CD4-positive, alpha-beta T cell treated with Interleukin-6 for 4 hours (primary cell): Measurements from ENCODE around the gene GFPT1.
A peak's percentile ranks its signal among the peaks of the same experiment; 100 is the strongest.
"Not testable (repeated sequence)": the region's sequence is repeated elsewhere in the genome, so short reads cannot be mapped to it uniquely, and the experiment has no call there.

Experiments used
- DNase-seq: peaks from one replicate; pipeline ENCODE4 v3.0.0-alpha.2; 2020; ENCODE audit warnings: mixed read lengths

The GFPT1 gene

DNA sequence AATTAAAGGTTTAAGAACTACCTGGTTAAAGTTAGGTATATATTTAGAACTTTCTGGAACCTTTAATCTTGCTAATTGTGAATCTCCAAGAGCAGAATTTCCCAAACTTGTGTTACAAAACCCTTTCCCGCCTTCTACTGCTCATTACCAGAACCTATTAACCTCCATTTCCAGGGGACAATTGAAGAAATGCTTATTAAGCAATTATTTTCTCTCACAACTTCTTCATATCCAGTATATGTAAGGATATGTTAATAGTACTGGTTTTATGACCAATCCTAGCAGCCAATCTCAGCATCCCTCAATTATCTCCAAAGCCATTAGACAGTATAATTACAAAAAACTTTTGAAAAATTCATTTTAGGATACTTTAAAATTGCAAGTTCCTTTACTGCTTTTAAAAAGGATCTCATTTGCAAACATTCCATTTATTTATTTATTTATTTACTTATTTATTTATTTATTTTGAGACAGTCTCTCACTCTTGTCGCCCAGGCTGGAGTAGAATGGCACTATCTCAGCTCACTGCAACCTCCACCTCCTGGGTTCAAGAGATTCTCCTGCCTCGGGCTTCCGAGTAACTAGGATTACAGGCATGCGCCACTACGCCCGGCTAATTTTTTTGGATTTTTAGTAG is 3.7 kb downstream of the GFPT1 start:
- DNase-seq = no peak

- DNase-seq = no peak
Measured at GRCh38 chr2:69382547-69382946, 4.5 kb downstream of the GFPT1 start.

- peak; percentile 7 for DNase-seq
Measured at GRCh38 chr2:69381337-69381737, 5.7 kb downstream of the GFPT1 start.

- no peak for DNase-seq
Measured at GRCh38 chr2:69380072-69380917, 6.7 kb downstream of the GFPT1 start.

DNA sequence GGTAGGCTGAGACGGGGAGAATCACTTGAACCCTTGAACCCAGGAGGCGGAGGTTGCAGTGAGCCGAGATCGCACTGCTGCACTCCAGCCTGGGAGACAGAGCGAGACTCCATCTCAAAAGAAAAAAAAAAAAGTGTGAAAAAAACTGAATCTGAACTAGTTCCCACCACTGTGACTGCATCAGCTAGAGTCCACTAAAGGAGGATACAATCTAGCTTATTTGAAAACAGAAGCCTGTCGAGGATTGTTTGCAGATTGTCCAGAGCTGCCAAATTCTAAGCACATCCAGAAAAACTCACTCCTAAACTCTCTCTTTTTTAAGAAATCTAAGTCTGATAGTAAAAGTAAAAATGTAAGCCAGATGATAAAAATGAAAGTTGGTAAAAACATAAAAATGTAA is 10.6 kb downstream of the GFPT1 start:
- no peak for DNase-seq

GRCh38 chr2:69375494-69376353 is 11.3 kb downstream of the GFPT1 start:
- DNase-seq = no peak

- no peak for DNase-seq
Measured at GRCh38 chr2:69372767-69373166, 14.3 kb downstream of the GFPT1 start.

DNA sequence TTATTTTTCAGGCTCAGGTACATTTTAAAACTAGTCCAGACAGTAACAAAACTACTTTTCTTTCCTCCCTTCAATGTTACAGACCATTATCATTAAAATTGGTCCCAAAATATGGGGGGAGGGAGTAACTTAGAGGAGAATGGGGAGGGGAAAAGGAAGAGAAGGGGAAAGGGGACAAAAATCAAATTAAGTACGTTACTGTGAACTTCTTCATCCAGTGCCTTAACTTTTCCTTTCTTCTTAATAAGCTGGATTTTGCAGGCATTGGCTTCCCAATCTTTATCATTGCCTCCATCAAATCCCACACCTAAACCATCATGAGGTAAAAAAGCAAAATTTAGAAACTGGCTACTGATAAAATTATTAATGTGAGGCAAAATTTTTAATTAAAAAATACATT is 17.2 kb downstream of the GFPT1 start:
- no peak for DNase-seq

DNA sequence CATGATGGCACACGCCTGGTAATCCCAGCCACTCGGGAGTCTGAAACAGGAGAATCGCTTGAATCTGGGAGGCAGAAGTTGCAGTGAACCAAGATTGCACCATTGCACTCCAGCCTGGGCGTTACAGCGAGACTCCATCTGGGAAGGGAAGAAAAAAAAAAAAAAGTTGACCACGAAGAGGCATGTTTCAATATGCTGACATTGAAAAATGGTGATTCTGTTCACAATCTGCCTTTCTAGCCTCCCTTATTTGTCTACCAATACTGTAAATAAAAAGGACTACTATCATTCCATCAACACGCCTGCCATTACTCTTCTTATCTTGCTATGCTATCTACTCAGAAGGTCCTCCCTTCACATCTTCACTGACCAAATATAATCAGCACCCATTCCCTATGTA is 18.4 kb downstream of the GFPT1 start:
- DNase-seq = no peak

DNA sequence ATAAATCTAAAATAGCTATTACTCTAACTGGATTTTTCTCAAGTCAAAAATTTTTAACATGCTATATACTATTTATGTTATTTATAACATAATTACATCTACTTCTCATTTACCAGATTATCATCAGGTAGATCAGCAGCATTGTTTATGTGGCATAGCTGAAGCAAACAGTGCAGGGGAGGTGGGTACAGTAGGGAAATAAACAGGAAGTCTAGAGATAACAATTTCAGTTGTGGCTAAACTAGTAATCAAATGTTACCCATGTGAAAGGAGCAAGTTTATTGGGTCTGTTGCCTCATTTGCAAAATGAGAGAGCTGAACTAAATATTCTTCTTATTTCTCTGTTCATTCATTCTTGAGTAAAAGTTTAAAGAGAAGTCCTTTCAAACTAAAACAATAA is 27.7 kb downstream of the GFPT1 start:
- no peak for DNase-seq

GRCh38 chr2:69358914-69359313 is 28.1 kb downstream of the GFPT1 start:
- DNase-seq = no peak

DNA sequence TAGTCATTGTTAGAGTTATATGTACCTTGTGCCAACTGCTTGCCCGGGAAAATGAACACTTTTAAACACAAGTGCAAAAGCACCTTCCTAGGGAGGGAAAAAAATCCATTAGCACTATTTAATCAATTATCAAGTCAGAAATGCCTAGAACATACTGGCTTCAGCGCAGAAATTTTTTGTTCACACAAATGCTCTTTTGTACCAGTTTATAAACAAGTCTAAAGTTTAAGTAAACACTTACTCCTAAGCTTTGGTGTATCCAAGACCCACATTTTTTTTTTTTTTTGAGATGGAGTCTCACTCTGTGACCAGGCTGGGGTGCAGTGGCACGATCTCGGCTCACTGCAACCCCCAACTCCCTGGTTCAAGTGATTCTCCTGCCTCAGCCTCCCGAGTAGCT is 30.6 kb downstream of the GFPT1 start:
- no peak for DNase-seq

DNA sequence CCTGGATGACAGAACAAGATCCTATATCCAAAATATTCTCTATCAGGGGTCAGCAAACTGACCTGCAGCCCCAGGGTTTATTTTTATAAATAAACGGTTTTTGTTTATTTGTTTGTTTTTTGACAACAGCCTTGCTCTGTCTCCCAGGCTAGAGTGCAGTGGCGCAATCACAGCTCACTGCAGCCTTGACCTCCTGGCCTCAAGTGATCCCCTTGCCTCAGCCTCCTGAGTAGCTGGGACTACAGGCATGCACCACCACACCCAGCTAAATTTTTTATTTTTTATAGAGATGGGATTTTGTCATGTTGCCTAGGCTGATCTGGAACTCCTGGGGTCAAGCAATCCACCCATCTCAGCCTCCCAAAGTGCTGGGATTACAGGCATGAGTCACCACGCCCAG is 32.1 kb downstream of the GFPT1 start:
- not testable (repeated sequence) for DNase-seq

- no peak for DNase-seq
Measured at GRCh38 chr2:69353360-69353759, 33.7 kb downstream of the GFPT1 start.

GRCh38 chr2:69348781-69349180 is 38.2 kb downstream of the GFPT1 start:
- DNase-seq = no peak

DNA sequence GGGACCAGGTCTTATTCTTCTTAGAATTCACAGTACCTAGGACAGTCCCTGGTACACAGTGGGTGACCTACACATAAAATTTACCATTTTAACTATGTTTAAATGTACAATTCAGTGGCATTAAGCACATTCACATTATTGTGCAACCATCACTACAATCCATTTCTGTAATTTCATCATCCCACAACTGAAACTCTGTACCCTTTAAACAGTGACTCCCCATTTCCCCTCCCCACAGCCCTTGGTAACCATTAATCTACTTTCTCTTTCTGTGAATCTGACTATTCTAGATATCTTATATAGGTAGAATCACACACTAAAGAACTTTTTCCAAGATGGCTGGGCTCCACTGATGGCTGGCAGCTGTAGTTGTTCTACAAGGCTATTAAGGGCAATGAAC is 41.6 kb downstream of the GFPT1 start:
- DNase-seq = no peak

GRCh38 chr2:69344305-69344704 is 42.7 kb downstream of the GFPT1 start:
- DNase-seq = no peak

DNA sequence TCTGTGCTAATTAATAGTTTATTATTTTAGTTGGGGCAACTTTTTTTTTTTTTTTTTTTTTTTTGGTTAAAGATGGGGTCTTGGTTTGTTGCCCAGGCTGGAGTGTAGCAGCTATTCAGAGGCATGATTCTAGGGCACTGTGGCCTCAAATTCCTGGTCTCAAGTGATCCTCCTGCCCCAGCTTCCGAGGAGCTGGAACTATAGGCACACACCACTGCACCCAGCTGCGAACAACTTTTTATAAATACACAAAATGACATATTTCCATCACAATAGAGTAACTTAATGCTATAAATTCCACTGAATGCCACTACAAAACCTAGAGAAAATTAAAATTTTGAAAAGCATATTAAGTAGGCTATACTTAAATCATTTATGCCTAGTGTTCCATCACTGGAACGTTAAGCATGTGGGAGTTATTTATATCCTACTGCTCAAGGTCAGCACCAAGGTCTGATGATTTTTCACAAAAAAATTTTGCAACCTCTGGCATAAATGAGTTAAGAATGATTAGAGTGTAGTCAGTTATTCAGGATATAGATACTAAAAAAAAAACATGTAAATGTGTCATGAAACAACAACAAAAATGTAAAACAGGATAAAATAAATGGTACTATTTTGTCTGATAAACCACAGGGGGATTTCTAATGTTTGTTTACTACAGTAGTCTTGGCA is 46.8 kb downstream of the GFPT1 start:
- DNase-seq = no peak

DNA sequence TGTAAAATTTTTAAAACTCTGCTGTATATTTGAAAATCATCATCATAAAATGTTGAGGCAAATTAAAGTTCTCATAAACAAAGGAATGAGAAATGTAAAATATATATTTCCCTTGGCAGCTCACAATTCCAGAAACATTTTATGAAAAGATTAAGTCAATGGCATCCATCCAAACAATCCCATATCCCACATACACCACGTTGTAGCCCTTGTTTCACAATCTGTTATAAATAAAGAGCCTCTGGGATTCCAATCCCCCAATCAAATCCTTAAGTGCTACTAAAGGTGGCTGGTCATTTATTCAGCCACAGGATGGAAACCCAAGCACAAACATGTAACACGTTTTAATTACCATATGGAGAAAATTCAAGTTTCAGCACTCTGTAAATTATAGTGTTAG is 51.7 kb downstream of the GFPT1 start:
- DNase-seq = no peak

- no peak for DNase-seq
Measured at GRCh38 chr2:69333352-69333751, 53.7 kb downstream of the GFPT1 start.

DNA sequence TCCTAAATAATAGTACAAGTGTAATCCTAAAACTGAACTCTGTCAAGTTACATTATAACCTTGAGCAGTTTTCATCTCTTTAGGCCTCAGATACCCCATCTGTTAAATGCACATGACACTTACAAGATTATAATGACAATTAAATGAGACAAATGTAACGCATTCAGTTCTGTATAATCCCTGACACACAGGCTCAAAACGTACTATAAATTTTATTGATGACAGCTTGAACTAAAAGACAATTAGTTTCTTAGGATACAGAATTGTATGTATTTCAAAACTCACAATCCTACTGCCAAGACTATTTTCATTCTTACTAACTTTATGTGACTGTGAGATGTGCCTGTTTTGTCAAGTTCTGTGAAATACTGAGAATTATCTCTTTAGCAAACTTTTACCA is 56.2 kb downstream of the GFPT1 start:
- no peak for DNase-seq

DNA sequence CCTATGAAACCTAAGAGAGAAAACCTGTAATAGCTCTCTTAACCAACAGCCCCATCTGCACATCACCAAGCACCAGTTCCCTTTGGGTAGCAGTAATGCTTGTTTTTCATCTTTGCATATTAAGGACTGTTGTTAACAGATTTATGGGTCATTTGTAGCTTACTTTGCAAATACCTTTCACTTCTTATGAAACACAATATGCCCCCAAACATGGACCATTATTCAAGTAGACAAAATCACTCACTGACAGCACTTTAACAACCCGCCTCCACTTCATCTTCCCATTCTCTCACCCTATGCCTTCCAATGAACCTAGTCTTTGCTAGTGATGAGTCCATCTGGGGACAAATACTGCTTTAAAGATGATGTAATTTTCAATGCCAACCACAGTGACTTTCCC is 64.4 kb downstream of the GFPT1 start:
- DNase-seq = no peak

DNA sequence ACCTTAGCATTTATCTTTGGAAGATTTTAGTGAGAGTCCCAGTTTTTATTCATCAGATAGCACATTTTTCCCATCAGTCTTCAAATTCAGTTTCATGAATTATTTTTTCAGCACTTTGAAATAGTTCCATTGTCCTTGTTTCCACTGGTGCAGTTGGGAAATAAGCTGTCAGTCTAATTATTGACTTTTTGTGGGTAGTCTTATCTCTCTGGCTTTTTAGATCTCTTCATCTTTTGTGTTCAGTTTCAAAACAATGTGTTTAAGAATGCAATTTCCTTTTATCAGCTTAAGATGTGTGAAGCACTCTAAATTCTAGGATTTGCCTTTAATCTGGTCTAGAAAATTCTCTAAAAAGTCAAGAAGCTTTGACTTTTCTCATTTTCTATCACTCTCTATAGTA is 70.5 kb downstream of the GFPT1 start:
- no peak for DNase-seq
